Activated naive CD8-positive, alpha-beta T cell (primary cell): ENCODE results near the gene MYH15.

ENCODE experiments used
- H3K27ac Mint-ChIP-seq: one replicate; pipeline ENCODE4 v1.8.0; 2021; ENCODE audit warnings: mixed read lengths
- H3K27me3 Mint-ChIP-seq: one replicate; pipeline ENCODE4 v1.8.0; 2021; ENCODE audit warnings: mixed read lengths
- H3K36me3 Mint-ChIP-seq: one replicate; pipeline ENCODE4 v1.8.0; 2021; ENCODE audit warnings: mixed read lengths
- H3K4me1 Mint-ChIP-seq: one replicate; pipeline ENCODE4 v1.8.0; 2021; ENCODE audit warnings: low read depth, mixed read lengths
- H3K4me3 Mint-ChIP-seq: one replicate; pipeline ENCODE4 v1.8.0; 2021; ENCODE audit warnings: mild to moderate bottlenecking, mixed read lengths
- H3K9me3 Mint-ChIP-seq: one replicate; pipeline ENCODE4 v1.8.0; 2021; ENCODE audit warnings: low read depth, mixed read lengths

Gene MYH15

DNA sequence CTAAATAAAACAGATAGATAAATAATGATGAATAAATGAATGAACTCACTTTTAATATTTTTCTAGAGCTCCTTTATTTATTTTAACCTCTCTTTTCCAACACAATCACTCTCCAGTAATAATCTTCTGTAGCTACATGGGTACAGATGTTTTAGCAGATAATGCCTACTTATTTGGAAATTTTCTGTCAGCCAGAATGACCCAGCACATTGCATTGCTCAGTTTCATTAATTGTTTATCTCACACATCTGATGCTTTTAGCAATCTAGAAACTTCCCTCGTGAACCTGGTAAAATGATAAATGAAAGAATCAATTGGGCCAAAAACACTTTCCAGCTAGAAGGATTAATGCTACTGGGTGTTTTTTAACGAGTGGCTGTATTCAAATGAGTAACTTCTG lies 14.9 kb upstream of the MYH15 start:
- peaks cover 5% of the 10 kb centered on the region for H3K36me3 Mint-ChIP-seq
- H3K4me3 Mint-ChIP-seq: no peak overlapping the region
- H3K27me3 Mint-ChIP-seq: peaks cover 8% of the 10 kb centered on the region
- no peaks in the 10 kb centered on the region for H3K9me3 Mint-ChIP-seq
- H3K4me1 Mint-ChIP-seq: no peaks in the 10 kb centered on the region
- no peak overlapping the region for H3K27ac Mint-ChIP-seq

DNA sequence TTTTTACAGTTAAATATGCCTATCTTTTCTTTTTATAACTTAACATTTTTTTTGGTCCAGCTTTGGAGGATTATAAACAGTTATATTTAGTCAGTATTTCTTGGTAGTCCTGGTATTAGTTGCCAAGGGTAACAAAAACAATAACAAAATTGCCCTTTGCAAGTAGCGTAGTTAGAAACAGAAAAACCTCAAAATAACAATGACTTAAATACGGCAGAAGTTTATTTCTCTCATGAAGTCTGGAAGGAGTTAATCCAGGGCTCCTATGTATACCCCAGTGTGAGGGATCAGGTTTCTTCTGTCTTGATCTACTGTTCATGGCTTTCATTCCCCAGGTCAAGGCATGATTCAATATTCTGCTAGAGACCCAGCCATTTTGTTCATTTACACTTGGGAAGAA lies 14.1 kb upstream of the MYH15 start:
- Mint-ChIP-seq H3K27me3 (peaks cover 5% of the 10 kb centered on the region), H3K4me3 (no peak overlapping the region), H3K4me1 (no peaks in the 10 kb centered on the region), H3K36me3 (peaks cover 5% of the 10 kb centered on the region), H3K9me3 (no peaks in the 10 kb centered on the region), H3K27ac (no peak overlapping the region)

DNA sequence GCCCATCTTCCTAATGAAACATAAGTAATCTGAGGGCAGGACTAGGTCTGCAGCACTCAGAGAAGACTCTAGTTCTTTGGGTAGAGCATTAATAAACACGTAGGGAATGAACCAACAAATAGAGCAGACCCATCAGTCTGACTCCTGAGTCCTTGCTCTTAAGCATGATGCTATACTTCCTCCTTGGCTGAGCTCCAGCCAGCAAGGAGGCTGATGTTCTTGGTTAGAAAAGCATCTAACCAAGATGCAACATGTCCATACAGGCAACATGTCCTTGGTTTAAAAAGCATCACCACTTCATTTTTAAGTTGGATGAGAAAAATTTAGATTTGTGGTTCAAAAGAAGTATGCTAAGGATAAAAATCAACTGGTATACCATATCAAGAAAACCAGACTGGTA lies 8.5 kb upstream of the MYH15 start:
- Mint-ChIP-seq H3K27me3 (no peaks in the 10 kb centered on the region), H3K4me3 (no peak overlapping the region), H3K9me3 (no peaks in the 10 kb centered on the region), H3K27ac (no peak overlapping the region), H3K36me3 (no peaks in the 10 kb centered on the region), H3K4me1 (no peaks in the 10 kb centered on the region)

DNA sequence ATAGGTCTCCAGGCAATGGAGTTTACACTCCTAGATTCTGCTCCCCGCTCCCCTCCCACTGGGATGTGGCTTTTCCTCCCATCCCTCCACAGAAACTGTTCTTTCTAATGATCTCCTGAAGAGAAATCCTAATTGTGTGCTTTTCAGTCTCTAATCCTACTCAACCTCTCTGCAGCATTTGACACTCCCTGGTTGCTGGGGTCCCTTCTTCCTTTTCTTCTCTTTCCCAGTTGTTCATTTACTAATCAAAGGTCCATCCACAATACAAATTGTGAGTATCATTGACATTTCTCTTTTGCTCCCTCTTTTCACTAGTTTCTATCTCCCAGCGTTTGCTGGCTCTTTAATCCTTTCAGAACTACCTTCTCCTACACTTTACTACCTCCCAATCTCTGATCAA lies 6.5 kb upstream of the MYH15 start:
- Mint-ChIP-seq H3K27me3 (no peaks in the 10 kb centered on the region), H3K9me3 (no peaks in the 10 kb centered on the region), H3K36me3 (no peaks in the 10 kb centered on the region), H3K4me3 (no peak overlapping the region), H3K27ac (no peak overlapping the region), H3K4me1 (no peaks in the 10 kb centered on the region)

DNA sequence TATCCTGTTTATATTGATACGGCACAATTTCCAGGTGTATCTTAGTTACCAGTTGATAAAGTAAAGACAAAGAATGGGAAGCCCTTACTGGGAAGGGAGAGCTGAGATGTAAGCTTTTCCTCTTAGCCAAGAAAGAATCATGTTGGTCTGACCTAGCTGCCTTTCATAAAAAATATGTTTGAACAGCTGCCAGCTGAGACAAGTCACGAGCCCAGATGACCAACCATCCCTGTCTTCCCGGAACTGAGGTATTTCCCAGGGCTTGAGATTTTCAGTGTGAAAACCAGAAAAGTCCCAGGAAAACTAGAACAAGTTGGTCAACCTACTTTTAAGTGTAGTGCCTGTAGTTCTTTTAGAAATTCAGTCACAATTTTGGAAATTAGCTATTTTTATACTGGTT lies 3.6 kb upstream of the MYH15 start:
- no peak overlapping the region for H3K4me3 Mint-ChIP-seq
- no peaks in the 10 kb centered on the region for H3K27me3 Mint-ChIP-seq
- H3K27ac Mint-ChIP-seq: no peak overlapping the region
- no peaks in the 10 kb centered on the region for H3K9me3 Mint-ChIP-seq
- H3K36me3 Mint-ChIP-seq: no peaks in the 10 kb centered on the region
- no peaks in the 10 kb centered on the region for H3K4me1 Mint-ChIP-seq

DNA sequence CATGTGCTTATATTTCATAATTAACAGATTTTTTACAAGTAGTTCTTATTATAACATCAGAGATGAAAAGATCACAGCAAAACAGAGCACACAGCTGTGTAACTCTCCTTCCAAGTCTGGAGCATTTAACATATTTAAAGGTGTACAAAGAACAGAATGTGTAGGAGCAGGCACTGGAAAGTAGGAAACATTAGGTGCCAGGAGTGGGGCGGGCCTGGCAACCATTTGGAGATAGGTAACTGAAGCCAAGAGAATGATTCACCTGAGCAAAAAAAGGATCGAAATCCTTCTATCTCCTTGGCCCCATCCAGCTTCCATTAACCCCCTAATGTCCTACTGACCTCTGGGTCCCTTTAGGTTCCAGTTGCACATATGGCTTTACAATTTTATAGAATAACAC lies 2.3 kb upstream of the MYH15 start:
- Mint-ChIP-seq H3K4me1 (no peaks in the 10 kb centered on the region), H3K27me3 (no peaks in the 10 kb centered on the region), H3K9me3 (no peaks in the 10 kb centered on the region)

DNA sequence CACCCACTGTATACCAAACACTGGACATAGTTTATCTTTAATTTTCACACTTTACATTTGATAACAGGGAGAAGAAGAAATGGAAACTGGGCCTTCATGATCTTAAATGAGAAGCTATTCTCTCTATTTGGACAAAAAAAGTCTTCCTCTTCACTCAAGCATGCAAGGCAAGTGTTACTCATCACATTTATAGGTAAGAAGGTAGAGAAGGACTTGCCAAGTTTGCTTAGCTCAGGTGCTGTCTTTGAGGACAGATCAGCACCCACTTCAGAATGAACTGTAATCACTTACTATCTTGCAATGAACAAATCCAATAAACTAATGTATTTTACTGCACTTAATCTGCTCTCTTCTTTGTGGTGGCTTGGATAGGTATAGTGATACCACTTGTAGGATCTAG lies 1.1 kb upstream of the MYH15 start:
- H3K36me3 Mint-ChIP-seq: no peaks in the 10 kb centered on the region
- H3K4me1 Mint-ChIP-seq: no peaks in the 10 kb centered on the region
- H3K9me3 Mint-ChIP-seq: no peaks in the 10 kb centered on the region
- H3K4me3 Mint-ChIP-seq: no peak overlapping the region
- H3K27ac Mint-ChIP-seq: no peak overlapping the region
- H3K27me3 Mint-ChIP-seq: no peaks in the 10 kb centered on the region

More for the DNA sequence above, 2.3 kb upstream of the MYH15 start:
- Mint-ChIP-seq H3K4me3 (no peak overlapping the region), H3K36me3 (no peaks in the 10 kb centered on the region), H3K27ac (no peak overlapping the region)

DNA sequence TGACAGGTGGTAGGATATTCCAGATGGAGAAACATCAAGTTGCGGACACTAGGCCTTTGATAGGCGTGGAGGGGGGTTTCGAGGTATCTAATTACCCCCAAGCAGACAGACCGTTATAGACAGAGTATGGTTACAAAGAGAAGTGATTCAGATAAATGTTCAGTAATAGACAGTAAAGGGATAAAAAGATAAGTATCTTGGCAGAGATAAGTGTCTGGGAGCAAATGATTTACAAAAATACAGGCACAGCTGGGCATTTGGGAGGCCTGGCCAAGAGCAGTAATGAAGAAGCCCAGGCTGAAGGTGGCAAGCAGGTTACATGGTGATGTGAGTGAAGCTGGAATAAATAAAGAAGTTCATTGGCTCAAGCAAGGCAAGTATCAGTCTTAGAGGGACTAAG lies 659 bp upstream of the MYH15 start:
- Mint-ChIP-seq H3K4me3 (no peak overlapping the region), H3K4me1 (no peaks in the 10 kb centered on the region), H3K9me3 (no peaks in the 10 kb centered on the region), H3K27me3 (no peaks in the 10 kb centered on the region), H3K27ac (no peak overlapping the region), H3K36me3 (no peaks in the 10 kb centered on the region)

DNA sequence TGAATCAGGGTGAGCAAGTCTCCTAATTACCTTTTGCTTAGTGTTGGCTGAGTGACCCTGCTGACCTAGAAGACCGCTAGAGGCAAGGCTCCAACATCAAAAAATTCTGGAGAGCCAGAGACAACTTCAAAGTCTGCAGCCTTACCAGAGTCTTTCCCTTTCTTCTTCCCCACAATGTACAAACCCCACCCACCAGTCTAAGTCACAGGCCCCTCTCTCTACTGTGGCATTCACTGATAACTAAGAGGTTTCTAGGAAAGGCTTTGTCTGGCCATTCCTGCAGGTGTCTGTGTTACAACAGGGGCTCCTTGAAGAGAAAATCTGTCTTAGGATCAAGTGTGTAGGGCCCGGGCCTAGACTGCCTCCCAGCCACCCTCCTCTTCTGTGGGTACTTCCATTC lies 525 bp downstream of the MYH15 start:
- Mint-ChIP-seq H3K4me1 (no peaks in the 10 kb centered on the region), H3K27me3 (no peaks in the 10 kb centered on the region), H3K36me3 (no peaks in the 10 kb centered on the region), H3K4me3 (no peak overlapping the region), H3K27ac (no peak overlapping the region), H3K9me3 (no peaks in the 10 kb centered on the region)

DNA sequence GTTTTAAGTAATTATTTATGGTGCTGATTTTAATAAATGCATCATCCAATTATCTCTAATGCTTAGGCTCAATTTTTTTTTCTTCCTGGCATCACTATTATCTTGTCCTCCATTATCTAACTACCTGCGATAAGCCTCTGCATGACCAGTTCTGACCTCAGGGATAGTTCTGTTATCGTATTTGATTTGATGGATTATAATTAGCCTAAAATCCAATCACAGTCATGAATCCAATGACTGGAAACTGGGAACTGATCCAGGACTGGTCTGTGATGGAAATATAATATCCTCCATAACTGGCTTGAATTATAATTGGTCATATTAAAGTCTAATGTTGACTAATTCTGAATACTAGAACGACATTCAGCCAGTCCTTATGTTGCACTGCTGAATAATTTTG lies 1.1 kb downstream of the MYH15 start:
- Mint-ChIP-seq H3K36me3 (no peaks in the 10 kb centered on the region), H3K27ac (no peak overlapping the region), H3K4me1 (no peaks in the 10 kb centered on the region), H3K9me3 (no peaks in the 10 kb centered on the region), H3K27me3 (no peaks in the 10 kb centered on the region), H3K4me3 (no peak overlapping the region)

DNA sequence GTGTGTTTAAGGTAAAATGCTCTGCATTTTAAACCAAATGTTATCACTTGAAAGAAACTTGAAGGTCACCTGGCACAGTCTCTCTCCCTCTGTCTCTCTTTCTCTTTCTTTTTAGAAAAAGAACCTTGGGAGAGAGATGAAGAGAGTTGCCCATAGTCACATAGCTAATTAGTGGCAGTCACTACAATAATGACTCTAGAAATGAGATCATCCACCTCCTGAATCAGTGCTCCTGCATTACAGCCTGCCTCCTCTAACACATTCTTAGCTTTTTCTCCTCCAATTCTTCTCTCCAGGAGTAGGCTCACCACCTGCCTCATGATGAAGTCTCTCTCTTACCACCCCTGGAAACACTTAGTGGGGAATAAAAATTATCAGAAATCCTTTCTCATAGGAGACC lies 2.5 kb downstream of the MYH15 start:
- Mint-ChIP-seq H3K9me3 (peaks cover 3% of the 10 kb centered on the region), H3K4me3 (no peak overlapping the region), H3K36me3 (peaks cover 3% of the 10 kb centered on the region), H3K27me3 (no peaks in the 10 kb centered on the region), H3K27ac (no peak overlapping the region), H3K4me1 (no peaks in the 10 kb centered on the region)

DNA sequence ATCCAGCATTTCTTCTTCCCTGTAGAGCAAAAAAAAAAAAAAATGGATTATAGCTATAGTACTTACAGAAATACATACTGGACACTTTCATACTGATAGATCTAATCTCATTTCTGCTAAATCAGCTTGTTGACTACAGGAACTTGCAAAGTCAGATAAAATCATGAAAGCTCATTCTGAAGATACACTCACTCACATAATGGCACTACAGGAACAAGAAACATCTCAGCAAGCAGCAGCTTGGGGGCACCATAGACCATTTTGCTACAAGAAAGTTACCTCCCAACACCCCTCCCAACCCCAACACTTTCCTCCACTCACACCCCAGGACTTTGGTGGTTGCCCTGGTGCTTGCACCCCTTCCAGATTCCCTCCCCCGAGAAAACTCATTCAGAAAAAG lies 4.6 kb downstream of the MYH15 start:
- H3K27ac Mint-ChIP-seq: no peak overlapping the region
- H3K4me1 Mint-ChIP-seq: no peaks in the 10 kb centered on the region
- H3K27me3 Mint-ChIP-seq: no peaks in the 10 kb centered on the region
- no peak overlapping the region for H3K4me3 Mint-ChIP-seq
- H3K36me3 Mint-ChIP-seq: peaks cover 3% of the 10 kb centered on the region
- H3K9me3 Mint-ChIP-seq: peaks cover 3% of the 10 kb centered on the region

DNA sequence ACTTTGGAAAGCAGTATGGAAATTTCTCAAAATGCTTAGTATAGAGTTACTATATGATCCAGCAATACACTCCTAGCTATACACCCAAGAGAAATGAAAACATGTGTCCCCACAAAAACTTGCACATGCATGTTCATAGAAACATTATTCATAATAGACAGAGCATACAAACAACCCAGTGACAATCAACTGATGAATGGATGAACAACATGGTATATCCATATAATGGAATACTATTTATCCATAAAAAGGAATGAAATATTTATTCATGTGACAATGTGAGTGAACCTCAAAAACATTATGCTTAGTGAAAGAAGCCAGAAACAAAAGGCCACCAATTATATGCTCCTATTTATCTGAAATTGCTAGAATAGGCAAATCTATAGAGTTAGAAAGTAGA lies 6.7 kb downstream of the MYH15 start:
- no peaks in the 10 kb centered on the region for H3K27me3 Mint-ChIP-seq
- peaks cover 3% of the 10 kb centered on the region for H3K36me3 Mint-ChIP-seq
- no peak overlapping the region for H3K4me3 Mint-ChIP-seq
- no peak overlapping the region for H3K27ac Mint-ChIP-seq
- H3K4me1 Mint-ChIP-seq: no peaks in the 10 kb centered on the region
- peaks cover 3% of the 10 kb centered on the region for H3K9me3 Mint-ChIP-seq

DNA sequence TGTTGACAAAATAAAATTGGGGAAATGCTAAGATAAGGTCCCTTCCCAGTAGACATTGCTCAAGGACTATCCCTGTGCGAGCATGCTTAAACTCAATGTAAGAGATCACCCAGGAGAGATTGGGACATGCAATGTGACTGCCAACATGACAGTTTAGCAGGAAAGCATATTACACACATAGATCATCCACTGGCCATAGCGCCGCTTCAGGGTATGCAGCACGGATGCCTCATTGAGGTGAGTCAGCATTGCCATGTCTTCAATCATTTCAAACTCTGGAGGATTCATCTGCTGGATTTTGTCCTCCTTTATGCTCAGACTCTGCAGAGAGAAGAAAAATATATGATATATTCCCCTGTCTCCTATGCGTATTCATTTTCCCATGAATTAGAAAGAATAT lies 8.9 kb downstream of the MYH15 start:
- Mint-ChIP-seq H3K4me1 (no peaks in the 10 kb centered on the region), H3K27me3 (no peaks in the 10 kb centered on the region), H3K27ac (no peak overlapping the region), H3K9me3 (peaks cover 3% of the 10 kb centered on the region), H3K36me3 (peaks cover 3% of the 10 kb centered on the region), H3K4me3 (no peak overlapping the region)

DNA sequence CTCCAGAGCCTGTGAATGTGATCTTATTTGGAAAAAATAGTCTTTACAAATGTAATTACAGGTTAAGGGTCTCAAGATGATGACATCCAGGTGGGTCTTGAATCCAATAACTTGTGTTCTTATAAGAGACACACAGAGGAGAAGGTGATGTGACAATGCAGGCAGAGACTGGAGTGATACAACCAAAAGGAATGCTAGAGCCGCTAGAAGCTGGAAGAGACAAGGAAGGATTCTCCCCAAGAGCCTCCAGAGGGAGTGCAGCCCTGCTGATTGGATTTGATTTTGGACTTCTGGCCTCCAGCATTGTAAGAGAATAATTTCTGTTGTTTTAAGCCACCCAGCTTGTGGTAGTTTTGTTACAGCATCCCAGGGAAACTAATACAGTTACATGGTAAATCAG lies 9.7 kb downstream of the MYH15 start:
- peaks cover 3% of the 10 kb centered on the region for H3K9me3 Mint-ChIP-seq
- no peaks in the 10 kb centered on the region for H3K4me1 Mint-ChIP-seq
- H3K27me3 Mint-ChIP-seq: no peaks in the 10 kb centered on the region
- no peak overlapping the region for H3K27ac Mint-ChIP-seq
- H3K36me3 Mint-ChIP-seq: peaks cover 3% of the 10 kb centered on the region
- no peak overlapping the region for H3K4me3 Mint-ChIP-seq

DNA sequence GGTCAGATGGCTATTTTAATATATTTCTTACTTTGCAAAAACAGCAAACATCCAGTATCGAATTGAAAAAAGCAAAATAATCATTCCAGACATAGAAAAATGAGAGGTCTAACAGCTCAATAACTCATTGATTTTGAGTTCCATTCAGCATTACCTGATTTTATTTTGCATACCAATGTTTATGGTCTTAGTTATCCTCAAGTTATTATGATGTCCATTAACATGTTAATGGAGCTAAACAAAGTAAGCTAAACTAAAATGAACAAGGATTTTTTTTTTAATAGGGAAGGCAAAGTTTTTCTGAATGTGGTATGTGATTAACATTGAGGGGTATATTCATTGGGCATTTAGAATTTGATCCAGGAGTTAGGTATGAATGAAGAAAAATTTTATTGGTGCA lies 13.1 kb downstream of the MYH15 start:
- H3K4me3 Mint-ChIP-seq: no peak overlapping the region
- no peaks in the 10 kb centered on the region for H3K4me1 Mint-ChIP-seq
- H3K36me3 Mint-ChIP-seq: no peaks in the 10 kb centered on the region
- H3K27ac Mint-ChIP-seq: no peak overlapping the region
- no peaks in the 10 kb centered on the region for H3K27me3 Mint-ChIP-seq
- H3K9me3 Mint-ChIP-seq: no peaks in the 10 kb centered on the region

DNA sequence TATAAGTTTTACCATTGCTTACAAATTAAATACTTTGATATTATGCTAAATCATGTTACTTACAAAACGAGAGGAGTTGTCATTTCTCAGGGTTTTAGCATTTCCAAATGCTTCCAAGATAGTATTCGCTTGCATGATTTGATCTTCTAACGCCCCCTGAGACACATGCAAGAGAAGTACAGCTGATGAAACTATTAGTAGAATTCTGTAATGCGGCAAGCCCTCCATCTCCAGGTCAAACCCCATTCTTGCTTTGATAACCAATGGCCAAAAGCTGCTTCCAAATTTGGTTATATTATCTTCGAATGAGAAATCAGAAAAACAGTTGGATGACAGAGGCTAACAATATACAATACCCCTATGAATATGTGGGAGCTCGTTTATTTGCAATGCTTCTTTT lies 14.7 kb downstream of the MYH15 start:
- H3K36me3 Mint-ChIP-seq: no peaks in the 10 kb centered on the region
- H3K4me1 Mint-ChIP-seq: no peaks in the 10 kb centered on the region
- H3K9me3 Mint-ChIP-seq: no peaks in the 10 kb centered on the region
- no peaks in the 10 kb centered on the region for H3K27me3 Mint-ChIP-seq
- no peak overlapping the region for H3K27ac Mint-ChIP-seq
- H3K4me3 Mint-ChIP-seq: no peak overlapping the region
